ENCODE measurements around the gene ASAH2.
"Not testable (repeated sequence)": the region's sequence is repeated elsewhere in the genome, so short reads cannot be mapped to it uniquely, and the experiment has no call there.

Gene ASAH2

DNA sequence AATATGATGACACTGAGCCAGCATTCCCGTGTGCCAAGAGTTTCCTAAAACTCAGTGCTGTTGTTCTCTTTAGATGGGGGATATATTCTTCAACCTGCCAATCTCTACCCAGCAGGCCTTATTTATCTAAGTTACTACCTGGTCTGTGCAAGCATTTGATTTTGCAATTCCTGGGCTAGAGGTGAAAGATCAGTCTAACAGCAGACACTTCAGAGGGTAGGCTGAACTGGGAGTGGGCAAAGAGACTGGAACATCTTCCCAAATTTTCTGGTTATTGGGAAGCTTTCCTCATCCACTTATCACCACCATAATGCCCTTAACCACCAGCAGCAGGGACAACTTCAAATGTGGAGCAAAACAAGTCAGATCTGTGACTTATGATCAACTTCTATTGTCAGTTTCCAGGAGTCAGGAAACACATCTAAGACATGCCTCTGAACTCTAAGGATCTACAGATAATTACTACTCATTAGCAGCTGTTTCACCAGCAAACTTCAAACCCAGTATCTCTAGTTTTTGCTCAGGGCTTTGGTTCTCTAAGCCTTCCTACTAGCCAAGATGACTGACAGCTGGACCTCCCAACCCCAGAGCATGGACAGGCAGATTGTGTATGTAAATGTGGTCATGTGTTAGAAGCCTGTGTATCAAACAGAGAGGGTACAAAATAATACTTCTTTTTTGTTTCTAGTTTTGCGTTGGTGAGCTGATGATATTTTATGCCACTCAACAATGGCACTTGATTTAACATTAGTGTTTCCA, 1.0 kb downstream of the ASAH2 start:
- no peak for DNase-seq

DNA sequence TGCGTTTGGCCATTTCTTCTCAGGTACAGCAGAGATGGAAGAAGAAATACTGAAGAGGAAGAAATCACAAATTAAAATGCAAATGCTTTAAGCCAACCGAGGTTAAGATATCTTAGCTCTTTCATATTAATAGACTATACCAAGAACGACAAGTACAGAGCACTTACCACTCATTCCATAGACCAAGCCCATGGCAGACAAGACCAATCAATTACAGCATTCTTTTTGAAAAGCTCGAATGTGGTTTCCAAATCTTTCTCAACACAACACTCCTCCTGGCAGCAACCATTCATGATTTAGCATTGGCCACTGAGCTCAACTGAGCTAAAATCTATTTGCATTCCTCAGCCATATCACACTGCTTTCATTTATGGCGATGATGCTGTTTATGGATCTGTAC, 2.7 kb downstream of the ASAH2 start:
- DNase-seq: no peak

GRCh38 chr10:50248062-50248461, 3.3 kb downstream of the ASAH2 start:
- DNase-seq: no peak

GRCh38 chr10:50244201-50244600, 7.1 kb downstream of the ASAH2 start:
- no peak for DNase-seq

GRCh38 chr10:50242777-50243176, 8.5 kb downstream of the ASAH2 start:
- DNase-seq: no peak

DNA sequence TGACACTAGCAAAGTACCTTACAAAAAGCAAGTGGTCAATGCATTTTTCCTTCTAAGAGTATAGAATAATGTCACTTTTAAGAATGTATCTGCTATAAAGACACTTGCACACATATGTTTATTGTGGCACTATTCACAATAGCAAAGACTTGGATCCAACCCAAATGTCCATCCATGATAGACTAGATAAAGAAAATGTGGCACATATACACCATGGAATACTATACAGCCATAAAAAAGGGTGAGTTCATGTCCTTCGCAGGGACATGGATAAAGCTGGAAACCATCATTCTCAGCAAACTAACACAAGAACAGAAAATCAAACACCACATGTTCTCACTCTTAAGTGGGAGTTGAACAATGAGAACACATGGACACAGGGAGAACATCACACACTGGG, 9.8 kb downstream of the ASAH2 start:
- not testable (repeated sequence) for DNase-seq

DNA sequence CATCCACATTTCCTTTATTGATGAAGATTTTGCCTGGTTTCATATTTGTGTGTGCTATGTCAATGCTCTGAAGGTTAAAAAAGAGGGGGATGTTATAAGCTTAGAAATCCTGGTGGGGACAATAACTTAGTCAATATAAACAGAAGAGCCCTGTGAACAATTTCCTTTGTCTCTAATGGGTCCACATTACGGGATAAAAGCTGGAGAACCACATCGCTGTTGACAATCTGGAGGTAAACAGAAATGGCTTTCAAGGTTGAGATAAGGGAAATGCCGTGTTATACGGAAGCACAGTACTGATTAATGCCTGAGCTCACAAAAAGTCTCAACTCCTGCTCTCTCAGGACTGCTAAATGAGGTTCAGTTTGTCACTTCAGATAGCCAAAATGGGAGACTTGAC, 16.8 kb downstream of the ASAH2 start:
- DNase-seq: no peak

GRCh38 chr10:50232261-50232639, 19.1 kb downstream of the ASAH2 start:
- DNase-seq: no peak

DNA sequence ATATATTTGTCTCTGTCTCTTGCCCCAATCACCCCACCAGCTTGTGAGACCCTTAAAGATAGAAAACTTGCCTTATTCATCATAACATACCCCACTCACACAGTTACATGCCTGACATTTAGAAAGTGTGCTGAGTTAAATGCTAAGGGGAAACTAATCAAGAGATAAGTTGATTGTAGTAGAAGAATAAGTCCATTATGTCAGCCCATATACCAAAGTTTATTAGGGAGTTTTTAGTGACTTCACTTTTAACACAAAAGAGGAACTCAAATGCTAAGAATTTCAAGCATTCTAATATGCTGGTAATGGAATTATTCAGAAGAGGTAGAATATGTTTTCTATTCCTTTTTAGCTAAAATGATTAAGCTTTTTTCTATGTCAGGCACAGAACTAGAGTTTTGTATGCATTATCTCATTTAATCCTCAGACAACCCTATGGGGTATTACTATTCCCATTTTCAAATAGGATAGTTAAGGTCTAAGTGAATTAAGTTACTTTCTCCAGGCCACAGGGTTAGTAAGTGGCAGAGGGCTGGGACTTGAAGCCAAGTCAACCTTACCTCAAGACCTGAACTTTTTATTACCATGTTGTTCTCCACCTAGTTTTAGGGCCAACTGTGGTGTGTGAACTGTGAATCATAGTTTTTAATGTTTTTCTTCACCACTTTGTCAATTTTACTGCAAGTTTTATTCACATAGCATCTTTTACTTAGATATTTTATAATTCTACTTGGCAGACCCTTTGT, 19.6 kb downstream of the ASAH2 start:
- no peak for DNase-seq

DNA sequence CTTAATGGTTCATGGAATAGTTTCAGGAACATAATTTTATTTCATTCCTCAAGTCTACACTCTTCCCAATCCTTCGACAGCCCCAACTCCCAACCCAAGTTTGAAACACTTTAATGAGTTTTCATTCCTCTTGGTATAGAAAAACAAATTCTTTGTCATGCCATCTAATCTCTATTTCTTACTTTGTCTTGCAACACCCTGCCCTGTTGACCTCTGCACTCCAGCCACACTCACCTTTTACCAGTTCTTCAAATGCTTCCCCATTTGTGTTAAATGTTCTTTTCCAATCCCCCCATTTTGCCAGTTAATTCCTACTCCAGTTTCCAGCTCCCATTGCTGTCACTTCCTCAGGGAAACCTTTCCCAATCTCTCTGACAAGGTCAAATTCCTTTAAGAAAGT, 21.9 kb downstream of the ASAH2 start:
- DNase-seq: no peak

DNA sequence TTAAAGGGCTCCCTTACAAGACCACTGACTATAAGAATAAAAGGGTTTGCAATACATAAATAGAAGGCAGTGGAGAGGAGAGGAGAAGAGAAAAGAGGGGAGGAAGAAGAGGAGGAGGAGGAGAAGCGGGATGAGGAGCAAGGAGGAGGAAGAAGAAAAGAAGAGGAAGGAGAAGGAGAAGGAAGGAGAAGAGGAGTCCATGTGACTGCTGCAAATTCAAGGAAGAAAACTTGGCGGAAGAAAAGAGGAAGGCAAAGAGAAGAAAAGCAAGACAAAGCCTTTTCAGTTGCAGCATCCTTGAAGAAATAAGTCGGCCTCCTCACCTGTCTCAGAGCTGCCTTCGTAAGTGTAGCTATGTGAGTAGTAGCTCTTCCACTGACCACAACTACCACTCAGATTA, 22.6 kb downstream of the ASAH2 start:
- DNase-seq: no peak

DNA sequence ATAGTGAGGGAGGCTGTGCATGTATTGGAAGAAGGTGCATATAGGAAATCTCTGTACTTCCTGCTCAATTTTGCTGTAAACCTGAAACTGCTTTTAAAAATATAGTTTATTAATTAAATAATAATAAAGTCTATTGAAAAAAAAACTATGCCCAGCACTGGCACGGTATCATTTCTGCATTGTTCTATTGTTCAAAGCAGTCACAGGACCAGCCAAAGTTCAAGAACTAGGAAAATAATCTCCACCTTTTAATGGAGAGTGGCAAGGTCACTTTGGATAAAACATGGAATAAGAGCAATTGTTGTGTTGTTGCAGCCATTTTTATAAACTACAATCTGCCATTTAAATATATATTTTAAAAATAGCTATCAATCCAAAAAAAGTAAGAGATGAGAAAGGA, 24.7 kb downstream of the ASAH2 start:
- DNase-seq: no peak

- DNase-seq: peak; percentile 66
These were observed 26.9 kb downstream of the ASAH2 start for GRCh38 chr10:50224330-50224952.

DNA sequence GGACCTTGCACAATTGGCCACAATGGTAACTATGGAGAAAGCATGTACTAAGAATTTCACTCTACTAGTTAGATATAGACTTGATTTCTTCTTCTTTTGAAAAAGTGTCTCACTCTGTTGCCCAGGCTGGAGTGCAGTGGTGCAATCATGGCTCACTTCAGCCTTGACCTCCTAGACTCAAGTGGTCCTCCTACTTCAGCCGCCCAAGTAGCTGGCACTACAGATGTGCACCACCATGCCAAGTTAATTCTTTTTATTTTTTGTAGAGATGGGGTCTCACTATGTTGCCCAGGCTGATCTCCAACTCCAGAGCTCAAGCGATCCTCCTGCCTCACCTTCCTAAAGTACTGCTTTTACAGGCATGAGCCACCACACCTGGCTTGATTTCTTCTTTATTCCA, 29.1 kb downstream of the ASAH2 start:
- no peak for DNase-seq

- no peak for DNase-seq
These were observed 29.8 kb downstream of the ASAH2 start for GRCh38 chr10:50221470-50221869.

- no peak for DNase-seq
These were observed 31.7 kb downstream of the ASAH2 start for GRCh38 chr10:50219646-50220045.

DNA sequence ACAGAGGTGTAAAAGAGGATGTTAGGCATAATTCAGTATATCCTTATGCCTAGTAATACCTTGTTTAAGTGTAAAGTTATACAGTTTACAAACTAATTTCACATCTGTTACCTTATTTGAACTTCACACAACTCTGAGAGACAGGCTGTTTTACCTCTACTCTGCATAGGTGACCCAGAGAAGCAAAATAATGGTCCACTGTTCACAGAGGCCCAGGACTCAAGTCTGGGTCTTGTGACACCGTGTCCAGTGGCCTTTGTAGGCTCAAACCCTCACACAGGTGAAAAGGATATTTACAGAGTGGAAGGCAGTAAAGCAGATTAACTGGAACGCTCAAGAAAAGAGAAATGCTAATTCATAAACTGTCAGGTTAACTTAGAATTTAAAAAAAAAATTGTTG, 32.1 kb downstream of the ASAH2 start:
- DNase-seq: no peak

GRCh38 chr10:50216894-50217293, 34.4 kb downstream of the ASAH2 start:
- peak; percentile 14 for DNase-seq

- no peak for DNase-seq
These were observed 34.9 kb downstream of the ASAH2 start for GRCh38 chr10:50216418-50216817.

DNA sequence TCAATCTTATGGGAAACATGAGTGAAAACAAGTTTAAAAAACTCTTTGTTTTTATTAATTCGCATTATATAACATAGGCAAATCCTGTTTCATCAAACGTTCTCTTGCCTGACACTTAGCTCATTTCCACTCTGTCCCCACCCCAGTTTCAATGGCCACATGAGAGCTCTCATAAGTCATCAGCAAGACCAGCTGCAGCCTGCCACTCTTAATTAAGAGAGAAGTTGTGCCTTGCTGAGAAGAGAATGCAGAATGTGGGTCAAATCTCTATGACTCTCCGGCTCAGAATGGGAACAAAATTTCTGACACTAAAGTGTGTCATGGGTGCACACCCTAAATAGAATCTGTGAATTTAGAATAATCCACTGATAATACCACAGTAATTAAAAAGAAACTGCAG, 39.6 kb downstream of the ASAH2 start:
- DNase-seq: no peak

DNA sequence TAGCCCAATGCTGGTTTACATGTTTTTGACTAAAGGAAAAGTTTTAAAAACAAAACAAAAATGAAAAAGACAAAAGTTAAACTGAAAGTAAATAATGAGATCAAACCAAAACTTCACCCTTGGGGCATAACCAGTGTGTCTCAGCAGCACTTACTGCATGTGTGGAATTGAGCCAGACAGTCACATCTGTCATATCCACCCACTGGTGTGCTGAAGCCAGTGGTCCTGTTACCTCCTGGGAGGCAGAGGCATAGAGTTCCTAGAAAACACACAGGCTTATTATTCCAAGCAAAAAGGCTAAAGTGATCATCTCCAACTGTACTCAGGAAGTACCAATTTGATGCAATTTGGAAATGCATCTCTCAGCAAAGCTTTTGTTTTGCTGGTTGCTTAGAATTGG, 40.4 kb downstream of the ASAH2 start:
- no peak for DNase-seq

Data from fibroblast of skin of right biceps (primary cell).